GM12878 (cell line): ENCODE measurements around the gene IL17RA.

Experiments
- CEBPB ChIP-seq, 2 experiments: fragments of 150-350 bp in 1 of 2; IDR thresholded peaks; 2 replicates each; pipeline ENCODE4 v1.6.1; 2012 to 2014; ENCODE audit warnings: low read depth in 2 of 2, low read length in 2 of 2, borderline replicate concordance in 1 of 2, inconsistent platforms in 1 of 2
- EP300 ChIP-seq, 2 experiments: fragments of 150-350 bp in 1 of 2; IDR thresholded peaks; 2 replicates each; pipeline ENCODE4 v1.6.1; 2011 to 2012; ENCODE audit warnings: low read depth in 2 of 2, low read length in 2 of 2, borderline replicate concordance in 1 of 2, improper control_type of control experiment in 1 of 2, inconsistent platforms in 1 of 2; ENCODE audit not compliant: control insufficient read depth in 1 of 2
- MYB ChIP-seq: fragments of 150-350 bp; IDR thresholded peaks from 2 replicates; pipeline ENCODE4 v1.6.1; 2014; ENCODE audit warnings: mild to moderate bottlenecking, low read depth, low read length, borderline replicate concordance
- POLR2A ChIP-seq: IDR thresholded peaks from 2 replicates; pipeline ENCODE4 v1.6.1; 2011; ENCODE audit warnings: low read depth, mild to moderate bottlenecking, low read length
- TF ChIP-seq, protein P1 (sequence below), 3 experiments: IDR thresholded peaks in 2 of 3; conservative IDR thresholded peaks in 1 of 3; 2 replicates each; pipeline ENCODE4 v1.5.1; 2011; ENCODE audit warnings: low read depth in 3 of 3, low read length in 3 of 3, mild to moderate bottlenecking in 3 of 3, control low read depth in 2 of 3, moderate library complexity in 2 of 3, inconsistent platforms in 1 of 3, mixed read lengths in 1 of 3; ENCODE audit not compliant: control insufficient read depth in 2 of 3, insufficient read depth in 1 of 3; ENCODE audit errors: extremely low read depth in 1 of 3

DNA sequence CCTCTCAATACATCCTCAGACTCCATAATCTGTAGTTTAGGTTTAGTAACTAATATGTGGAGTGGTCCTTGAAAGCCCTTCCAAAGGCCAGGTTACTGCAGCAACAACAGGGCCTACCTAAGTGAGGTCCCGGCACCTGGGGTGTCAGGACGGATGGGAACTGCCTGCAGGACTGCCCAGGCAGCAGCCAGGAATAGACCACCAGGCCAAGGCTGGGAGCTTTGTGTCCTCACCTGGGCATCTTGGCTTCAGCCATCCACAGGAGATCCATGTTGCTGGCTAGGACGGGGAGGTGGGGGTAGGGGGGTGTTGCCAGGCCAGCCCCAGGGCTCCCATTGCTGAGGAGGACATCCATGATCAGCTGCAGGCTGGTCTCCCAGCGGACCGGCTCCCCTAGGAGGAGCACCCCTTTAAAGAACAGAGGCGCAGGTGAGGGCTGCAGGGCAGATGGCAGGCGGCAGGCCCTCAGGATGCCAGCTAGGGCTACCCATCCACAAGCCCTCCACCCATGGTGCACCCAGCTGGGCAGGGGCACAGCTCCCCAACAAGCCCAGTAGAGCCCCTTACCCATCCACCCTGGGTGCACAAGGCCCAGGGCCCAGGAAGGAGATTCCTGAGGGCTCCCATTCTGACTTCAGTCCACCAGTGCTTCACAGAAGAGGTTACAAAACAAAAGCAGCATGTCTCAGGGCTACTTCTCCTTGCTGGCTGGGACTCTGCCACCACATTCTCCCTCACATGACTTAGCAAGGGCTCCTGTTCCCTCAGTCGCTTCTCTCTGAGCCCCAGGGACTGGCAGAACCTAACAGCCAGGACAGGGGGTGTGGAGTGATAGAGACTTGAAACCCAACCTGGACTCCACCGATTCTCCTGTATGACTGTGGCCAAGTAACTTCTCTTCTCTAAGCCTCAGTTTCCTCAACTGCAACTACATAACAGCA is 56.3 kb downstream of the IL17RA start:
- TF ChIP-seq, protein P1, sequence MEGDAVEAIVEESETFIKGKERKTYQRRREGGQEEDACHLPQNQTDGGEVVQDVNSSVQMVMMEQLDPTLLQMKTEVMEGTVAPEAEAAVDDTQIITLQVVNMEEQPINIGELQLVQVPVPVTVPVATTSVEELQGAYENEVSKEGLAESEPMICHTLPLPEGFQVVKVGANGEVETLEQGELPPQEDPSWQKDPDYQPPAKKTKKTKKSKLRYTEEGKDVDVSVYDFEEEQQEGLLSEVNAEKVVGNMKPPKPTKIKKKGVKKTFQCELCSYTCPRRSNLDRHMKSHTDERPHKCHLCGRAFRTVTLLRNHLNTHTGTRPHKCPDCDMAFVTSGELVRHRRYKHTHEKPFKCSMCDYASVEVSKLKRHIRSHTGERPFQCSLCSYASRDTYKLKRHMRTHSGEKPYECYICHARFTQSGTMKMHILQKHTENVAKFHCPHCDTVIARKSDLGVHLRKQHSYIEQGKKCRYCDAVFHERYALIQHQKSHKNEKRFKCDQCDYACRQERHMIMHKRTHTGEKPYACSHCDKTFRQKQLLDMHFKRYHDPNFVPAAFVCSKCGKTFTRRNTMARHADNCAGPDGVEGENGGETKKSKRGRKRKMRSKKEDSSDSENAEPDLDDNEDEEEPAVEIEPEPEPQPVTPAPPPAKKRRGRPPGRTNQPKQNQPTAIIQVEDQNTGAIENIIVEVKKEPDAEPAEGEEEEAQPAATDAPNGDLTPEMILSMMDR (IDR thresholded peaks at IDR 0.05 in 2 of 3, conservative IDR thresholded peaks at IDR 0.05 in 1 of 3; ENCODE audit: control insufficient read depth in 2 of 3, extremely low read depth in 1 of 3, insufficient read depth in 1 of 3, low read depth in 3 of 3, low read length in 3 of 3): no peak
- TF ChIP-seq CEBPB (IDR thresholded peaks at IDR 0.05; ENCODE audit: borderline replicate concordance in 1 of 2, low read depth in 2 of 2, low read length in 2 of 2) (no peak), POLR2A (no peak), MYB (no peak), EP300 (IDR thresholded peaks at IDR 0.05; ENCODE audit: borderline replicate concordance in 1 of 2, control insufficient read depth in 1 of 2, low read depth in 2 of 2, low read length in 2 of 2) (no peak)
